H1 (cell line): ENCODE data around the gene SSTR5.

Experiments
- ATF2 ChIP-seq: IDR thresholded peaks from 2 replicates; pipeline ENCODE4 v1.6.1; 2012; ENCODE audit warnings: low read length, inconsistent platforms
- BACH1 ChIP-seq: IDR thresholded peaks from 2 replicates; pipeline ENCODE4 v1.6.1; 2012; ENCODE audit warnings: low read length, improper control_type of control experiment
- CBX8 ChIP-seq: fragments of 300-800, 300-1000 bp; sonication (generic); IDR thresholded peaks from 2 replicates; pipeline ENCODE4 v1.7.1; 2016; ENCODE audit warnings: low read depth, low read length, borderline replicate concordance
- CTCF ChIP-seq, 3 experiments: IDR thresholded peaks; 1 replicate in 2 of 3; 2 replicates in 1 of 3; pipeline versions ENCODE4 v1.5.1 to v1.6.1; 2011; ENCODE audit warnings: low read length in 3 of 3, mild to moderate bottlenecking in 3 of 3, inconsistent platforms in 2 of 3, low read depth in 1 of 3, moderate library complexity in 1 of 3; ENCODE audit not compliant: insufficient read depth in 1 of 3; ENCODE audit errors: control extremely low read depth in 1 of 3
- EGR1 ChIP-seq: IDR thresholded peaks from 2 replicates; pipeline ENCODE4 v1.6.1; 2011; ENCODE audit warnings: low read depth, low read length, borderline replicate concordance
- EZH2 ChIP-seq: fragments of 200-600 bp; sonication (generic); IDR thresholded peaks from 2 replicates; pipeline ENCODE4 v1.7.1; 2012; ENCODE audit warnings: low read depth, mild to moderate bottlenecking, moderate library complexity, low read length, inconsistent platforms; ENCODE audit not compliant: severe bottlenecking
- SP1 ChIP-seq: IDR thresholded peaks from 2 replicates; pipeline ENCODE4 v1.6.1; 2011; ENCODE audit warnings: low read depth, low read length

- TF ChIP-seq CTCF (IDR thresholded peaks at IDR 0.05; ENCODE audit: control extremely low read depth in 1 of 3, insufficient read depth in 1 of 3, low read depth in 1 of 3, low read length in 3 of 3) = no peak
- no peak for TF ChIP-seq CBX8
- TF ChIP-seq SP1 = no peak
- TF ChIP-seq EGR1 = no peak
- TF ChIP-seq BACH1 = no peak
- TF ChIP-seq EZH2 = no peak
- TF ChIP-seq ATF2 = no peak
Observed at GRCh38 chr16:1126044-1126443, 53.5 kb downstream of the SSTR5 start.
